Measurements from ENCODE around the gene PIEZO1.

The PIEZO1 gene

DNA sequence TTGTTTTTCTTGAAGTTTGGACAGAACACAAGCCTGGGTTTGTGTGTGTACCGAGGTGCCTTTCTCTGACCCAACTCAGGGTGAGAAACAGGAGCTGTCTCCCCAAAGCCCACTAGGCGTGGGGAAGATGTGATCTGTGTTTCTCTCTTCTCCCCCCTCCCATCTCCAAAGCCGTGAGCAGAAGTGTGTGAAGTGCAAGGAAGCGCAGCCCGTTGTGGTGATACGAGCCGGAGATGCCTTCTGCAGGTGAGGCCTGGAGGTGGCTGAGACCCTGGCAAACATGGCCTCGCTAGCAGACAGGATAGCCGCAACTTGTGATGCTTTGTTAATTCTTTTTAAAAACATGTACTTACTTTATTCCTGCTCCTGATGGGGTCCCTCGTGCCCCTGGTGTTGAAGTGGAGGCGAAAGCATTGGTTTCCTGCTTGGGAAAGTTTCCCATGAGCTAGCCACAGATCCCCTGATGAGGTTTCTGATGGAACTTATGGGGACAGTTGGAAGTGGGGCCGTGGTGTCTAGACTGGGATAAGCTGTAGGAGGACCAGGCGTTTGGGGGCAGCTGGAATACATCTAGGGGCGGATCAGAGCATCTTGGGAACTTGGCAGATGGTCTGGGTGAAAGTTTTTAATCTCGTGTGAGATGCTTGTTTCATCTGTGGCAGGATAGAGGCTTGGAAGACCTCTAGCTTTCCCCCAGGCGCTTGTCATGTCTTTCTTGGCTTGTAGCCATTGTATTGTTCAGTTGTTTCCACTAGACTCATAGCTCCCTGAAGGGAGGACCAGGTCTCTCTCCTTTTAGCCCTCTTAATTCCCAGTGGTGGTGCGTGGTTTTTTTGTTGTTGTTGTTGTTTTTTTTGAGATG, 77.8 kb downstream of the PIEZO1 start:
- in situ Hi-C loops (cut with MboI; ENCODE audit: low sequenced_read_pairs), result no loop called here

DNA sequence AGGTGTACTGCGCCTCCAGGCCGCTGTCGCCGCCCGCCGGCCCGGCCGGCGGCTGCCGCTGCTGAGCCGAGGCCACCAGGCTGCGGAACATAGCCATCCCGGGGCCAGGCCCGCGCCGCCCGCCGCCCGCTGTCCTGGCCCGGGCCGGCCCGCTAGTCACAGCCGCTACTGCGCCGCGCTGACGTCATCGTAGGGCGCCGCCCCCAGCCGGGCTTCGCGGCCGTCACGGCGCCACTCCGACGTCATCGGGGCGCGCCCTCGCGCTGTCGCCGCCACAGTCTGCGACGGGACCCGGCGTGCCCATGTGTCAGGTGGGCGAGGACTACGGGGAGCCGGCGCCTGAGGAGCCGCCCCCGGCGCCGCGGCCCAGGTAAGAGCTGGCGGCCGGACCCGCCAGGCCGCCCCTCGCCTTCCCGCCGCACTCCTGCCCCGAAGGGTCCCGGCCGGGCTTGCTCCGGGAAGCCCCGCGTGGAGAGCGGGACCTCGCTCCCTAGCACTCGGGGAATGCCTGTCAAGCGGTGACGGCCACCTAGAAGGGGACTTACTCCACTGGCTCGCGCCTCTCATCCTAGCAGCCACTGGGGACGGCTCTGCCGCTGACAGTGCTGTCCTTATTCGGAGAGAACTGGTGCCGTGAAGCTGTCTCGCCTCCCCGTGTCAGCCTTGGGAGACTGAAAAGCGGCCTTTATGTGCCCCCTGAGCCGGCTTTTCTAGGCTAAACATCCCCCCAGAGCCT, 78.6 kb downstream of the PIEZO1 start, which contains the start of the genes CTU2 and RNF166:
Gene CTU2 (plus strand): TSS at position 275 of the 736 bp plus-strand sequence. CDS start 28 bp downstream, at position 303.
Gene RNF166 (minus strand): TSS at position 180 of the 736 bp plus-strand sequence. CDS start 83 bp downstream, at position 97.
- in situ Hi-C loops (cut with MboI; ENCODE audit: low sequenced_read_pairs), result no loop called here

DNA sequence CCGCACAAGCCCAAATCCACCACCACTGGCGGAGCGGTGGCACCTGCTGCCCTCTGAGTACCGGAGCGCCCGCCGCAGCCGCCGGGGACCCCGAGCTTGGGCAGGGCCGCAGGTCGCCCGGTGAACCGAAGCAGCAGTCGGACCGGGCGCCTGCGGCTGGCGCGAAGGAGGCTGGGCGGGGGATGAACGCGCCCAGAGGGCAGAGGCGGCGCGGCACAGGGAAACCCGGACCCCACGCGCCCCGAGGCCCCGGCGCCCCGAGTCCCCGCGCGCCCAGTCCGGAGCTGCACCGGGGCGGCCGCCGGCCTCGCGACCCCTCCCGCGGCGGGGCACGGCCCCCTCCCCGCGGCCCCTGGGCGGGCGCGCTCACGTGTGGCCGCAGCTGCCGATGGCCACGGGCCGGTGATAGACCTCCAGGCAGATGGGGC, 79.2 kb downstream of the PIEZO1 start:
- in situ Hi-C loops (cut with MboI; ENCODE audit: low sequenced_read_pairs), result no loop called here

DNA sequence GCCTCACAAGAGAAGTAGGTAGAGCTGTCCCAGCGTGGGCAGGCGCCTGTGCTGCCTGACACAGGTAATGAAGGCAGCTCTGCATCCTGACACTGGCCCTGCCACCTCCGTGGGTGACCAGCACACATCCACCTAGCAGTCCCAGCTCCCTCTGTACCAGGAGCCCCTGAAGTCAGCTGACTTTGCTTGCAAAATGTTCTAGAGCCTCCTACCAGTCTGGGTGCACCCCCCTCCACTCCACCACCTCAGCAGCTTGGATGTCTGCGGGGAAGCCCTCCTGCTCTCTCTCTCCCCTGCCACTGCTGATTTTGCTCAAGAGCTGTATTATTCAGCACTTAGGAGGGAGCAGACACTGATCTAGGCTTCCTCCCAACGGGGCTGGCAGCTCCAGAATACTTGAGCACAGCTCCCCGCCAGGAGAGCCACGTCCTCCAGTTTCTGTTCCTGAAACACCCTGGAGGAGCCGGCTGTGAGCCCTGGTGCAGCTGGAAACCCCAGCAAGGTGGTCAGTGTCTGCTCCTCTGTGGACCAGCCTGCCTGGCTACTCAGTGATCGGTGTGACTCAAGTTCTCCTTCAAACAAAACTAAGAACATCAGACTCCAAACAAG, 79.8 kb downstream of the PIEZO1 start:
- in situ Hi-C loops (cut with MboI; ENCODE audit: low sequenced_read_pairs), result no loop called here

- in situ Hi-C loops (cut with MboI; ENCODE audit: low sequenced_read_pairs), result no loop called here
Observed at GRCh38 chr16:88703486-88704309, 81.3 kb downstream of the PIEZO1 start.

GRCh38 chr16:88702371-88703210, 82.4 kb downstream of the PIEZO1 start:
- in situ Hi-C loops (cut with MboI; ENCODE audit: low sequenced_read_pairs), result no loop called here

DNA sequence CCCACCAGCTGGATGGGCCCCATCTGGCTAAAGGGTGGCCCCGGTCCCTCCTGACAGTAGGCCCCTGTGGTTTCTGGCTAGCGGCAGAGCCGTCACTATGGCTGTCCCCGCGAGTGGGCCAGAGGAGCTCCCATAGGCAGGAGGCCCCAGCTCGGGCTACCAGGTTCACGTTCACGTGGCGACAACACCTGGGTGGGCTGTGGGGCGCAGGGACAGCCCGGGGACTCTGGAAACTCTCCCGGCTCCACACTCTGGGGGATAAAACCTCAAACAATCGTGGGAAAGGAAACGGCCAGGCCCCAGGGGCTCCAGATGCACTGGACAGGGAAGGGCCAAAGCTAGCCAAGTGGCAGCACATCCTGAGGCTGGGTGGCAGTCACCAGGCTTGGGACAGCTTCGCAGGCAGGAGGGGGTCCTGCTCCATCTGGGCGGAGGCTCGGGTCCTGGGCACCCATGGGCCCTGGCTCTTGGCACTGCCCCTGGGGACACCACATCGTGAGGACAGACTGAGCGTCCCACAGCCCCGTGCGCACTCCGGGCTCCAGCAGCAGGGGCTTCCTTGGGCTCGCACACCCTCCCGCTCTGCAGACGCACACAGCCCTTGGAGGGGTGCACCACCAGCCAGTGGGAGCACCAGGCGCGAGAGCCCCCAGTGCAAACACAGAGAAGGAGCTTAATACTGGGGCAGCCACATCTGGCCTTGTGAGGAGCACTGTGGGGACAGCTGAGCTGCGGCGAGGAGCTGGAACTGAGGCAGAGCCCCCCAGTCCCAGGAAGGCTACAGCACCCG, 83.2 kb downstream of the PIEZO1 start:
- in situ Hi-C loops (cut with MboI; ENCODE audit: low sequenced_read_pairs), result no loop called here

GRCh38 chr16:88700636-88701482, 84.2 kb downstream of the PIEZO1 start:
- in situ Hi-C loops (cut with MboI; ENCODE audit: low sequenced_read_pairs), result no loop called here

DNA sequence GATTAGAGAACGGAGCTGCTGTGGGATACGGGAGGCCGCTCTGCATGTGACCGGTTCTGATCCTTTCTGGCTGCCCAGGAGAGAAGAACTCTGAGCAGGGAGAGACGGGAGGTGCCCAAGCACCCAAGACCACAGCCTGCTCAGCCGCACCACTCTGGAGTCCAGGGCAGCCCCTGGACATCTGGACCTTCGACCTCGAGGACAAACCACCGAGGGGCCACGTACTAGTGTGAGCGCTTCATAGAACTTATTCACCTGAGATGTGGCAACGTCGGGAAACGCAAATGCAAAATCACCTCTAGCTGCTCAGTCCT, 84.7 kb downstream of the PIEZO1 start:
- in situ Hi-C loops (cut with MboI; ENCODE audit: low sequenced_read_pairs), result no loop called here

GRCh38 chr16:88699180-88699579, 85.8 kb downstream of the PIEZO1 start:
- in situ Hi-C loops (cut with MboI; ENCODE audit: low sequenced_read_pairs), result no loop called here

DNA sequence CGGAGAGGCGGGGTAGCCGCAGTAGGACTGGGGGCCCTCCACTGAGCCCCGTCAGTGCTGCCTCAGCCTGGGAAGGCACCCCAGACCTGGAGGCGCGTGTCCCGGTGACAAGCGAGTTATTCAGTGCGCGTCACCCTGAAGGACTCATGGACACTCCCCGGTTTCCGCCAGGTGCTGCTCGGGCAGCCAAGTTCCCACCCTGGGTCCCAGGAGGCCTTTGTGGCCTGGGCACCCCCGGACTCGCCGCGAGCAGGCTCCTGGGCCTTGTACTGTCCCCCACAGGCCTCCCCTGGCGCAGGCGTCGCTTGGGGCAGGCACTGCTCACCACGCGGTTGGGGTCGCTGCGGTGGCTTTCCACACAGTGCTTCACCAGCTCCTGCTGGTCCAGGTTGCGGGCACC, 86.4 kb downstream of the PIEZO1 start:
- in situ Hi-C loops (cut with MboI; ENCODE audit: low sequenced_read_pairs), result no loop called here

- in situ Hi-C loops (cut with MboI; ENCODE audit: low sequenced_read_pairs), result no loop called here
Observed at GRCh38 chr16:88697831-88698615, 87.0 kb downstream of the PIEZO1 start.

DNA sequence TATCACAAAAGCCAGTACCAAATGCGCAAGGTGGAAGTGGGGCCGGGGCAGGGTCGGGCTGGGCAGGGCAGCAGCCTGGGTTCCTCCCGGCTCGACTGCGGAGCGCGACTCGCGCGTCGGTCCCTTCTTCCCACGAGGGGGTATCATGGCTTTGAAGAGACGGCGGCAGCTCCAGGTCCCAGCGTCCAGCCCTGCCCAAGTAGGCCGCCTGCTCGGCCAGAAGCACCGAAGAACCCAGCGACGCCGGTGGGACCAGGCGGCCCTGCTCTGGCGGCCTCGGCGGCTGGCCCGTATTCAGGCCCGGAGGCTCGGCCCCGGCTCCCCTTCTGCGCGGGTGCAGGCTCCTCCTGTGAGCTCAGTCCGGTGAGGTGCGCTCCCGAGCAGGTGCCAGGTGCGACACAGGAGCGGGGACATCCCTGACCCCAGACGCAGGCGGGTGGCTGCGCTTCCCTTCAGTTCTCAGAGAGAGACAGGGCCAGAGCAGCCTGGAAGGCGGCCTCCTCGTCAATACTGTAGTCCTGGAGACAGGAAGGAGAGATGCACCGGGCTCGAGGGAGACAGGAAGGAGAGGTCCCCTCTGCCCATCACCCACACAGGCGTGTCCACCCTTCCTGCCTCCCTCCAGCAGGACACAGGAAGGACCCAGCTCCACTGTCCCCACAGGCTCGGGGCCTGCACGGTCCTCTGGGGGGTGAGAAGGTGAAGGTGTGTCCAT, 87.7 kb downstream of the PIEZO1 start:
- in situ Hi-C loops (cut with MboI; ENCODE audit: low sequenced_read_pairs), result no loop called here

- in situ Hi-C loops (cut with MboI; ENCODE audit: low sequenced_read_pairs), result no loop called here
Observed at GRCh38 chr16:88696441-88696840, 88.6 kb downstream of the PIEZO1 start.

DNA sequence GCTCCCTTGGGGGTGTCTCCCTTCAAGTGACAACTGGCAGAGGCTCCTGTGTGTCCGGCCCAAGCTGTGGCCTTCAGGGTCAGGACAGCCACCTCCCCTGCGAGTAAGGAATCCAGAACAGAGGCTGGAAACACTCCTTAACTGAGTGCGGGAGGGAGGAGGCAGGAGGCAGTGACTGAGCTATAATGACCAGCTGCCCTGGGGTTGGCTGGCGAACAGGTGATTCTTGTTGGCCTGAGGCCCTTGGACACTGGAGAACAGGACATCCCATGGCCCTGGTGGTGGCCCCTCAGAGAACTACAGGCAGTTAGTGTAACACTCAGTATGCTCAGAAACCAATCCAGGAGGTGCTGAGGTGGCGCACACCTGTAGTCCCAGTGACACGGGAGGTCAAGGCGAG, 89.3 kb downstream of the PIEZO1 start:
- in situ Hi-C loops (cut with MboI; ENCODE audit: low sequenced_read_pairs), result no loop called here

GRCh38 chr16:88695218-88695617, 89.8 kb downstream of the PIEZO1 start:
- in situ Hi-C loops (cut with MboI; ENCODE audit: low sequenced_read_pairs), result no loop called here
